Thyroid gland (tissue), 4 donors: ENCODE measurements around the gene CIDEC. TPM values are rescaled to one million over a fixed set of nuclear protein-coding genes. Genes with fewer than 3 reads are reported as not detected.
"Not testable (repeated sequence)": the region's sequence is repeated elsewhere in the genome, so short reads cannot be mapped to it uniquely, and the experiment has no call there.

Experiments used
- DNase-seq, 2 donors: peaks; one replicate each; pipeline ENCODE4 v3.0.0-alpha.2; 2019
- H3K27ac ChIP-seq, 3 donors: fragments of 200-600 bp; sonication (generic); 1 replicate in 2 of 3; 2 replicates in 1 of 3; pipeline ENCODE4 v1.5.1; 2016 to 2019; ENCODE audit warnings: mild to moderate bottlenecking in 1 of 3, moderate library complexity in 1 of 3
- H3K27me3 ChIP-seq: fragments of 200-600 bp; sonication (generic); one replicate; pipeline ENCODE4 v1.5.1; 2019
- H3K36me3 ChIP-seq, 2 donors: fragments of 200-600 bp; sonication (generic); one replicate each; pipeline ENCODE4 v1.5.1; 2016 to 2019
- H3K4me1 ChIP-seq, 2 donors: fragments of 200-600 bp; sonication (generic); one replicate each; pipeline ENCODE4 v1.5.1; 2017 to 2019
- H3K4me3 ChIP-seq, 3 donors: fragments of 200-600 bp; sonication (generic); replicated peaks in 1 of 3; 1 replicate in 2 of 3; 2 replicates in 1 of 3; pipeline ENCODE4 v1.5.1; 2016; ENCODE audit warnings: mild to moderate bottlenecking in 1 of 3
- H3K9me3 ChIP-seq: fragments of 200-600 bp; sonication (generic); one replicate; pipeline ENCODE4 v1.5.1; 2017
- POLR2A ChIP-seq, 2 donors: fragments of 450-650 bp; IDR thresholded peaks; one replicate each; pipeline ENCODE4 v1.6.1; 2017; ENCODE audit warnings: antibody characterized with exemption in 2 of 2, mild to moderate bottlenecking in 2 of 2, moderate library complexity in 1 of 2
- WGBS, 2 donors: methylation state at CpG; one replicate each; pipeline ENCODE4 v1.1.5; 2017; 5-methylcytosine and 5-hydroxymethylcytosine counted together
- intact Hi-C: fragments of 100-400 bp; cut with DNase I; formaldehyde crosslinking; loops from one replicate; pipeline ENCODE4 v1.15.1; 2023
- total RNA-seq, 4 donors: library from RNA; depleted of rRNA; stranded (reverse); fragments of >200 nt; gene quantifications; one replicate each; pipeline ENCODE4 v1.2.3, GENCODE V29; 2016
- TF ChIP-seq, protein P1 (sequence below), 6 experiments: fragments of 200-600 bp in 3 of 6; fragments of 450-650 bp in 3 of 6; sonication (generic) in 3 of 6; IDR thresholded peaks; one replicate each; pipeline ENCODE4 v1.5.1; 2016 to 2019; ENCODE audit warnings: antibody characterized with exemption in 6 of 6, mild to moderate bottlenecking in 2 of 6, inconsistent platforms in 1 of 6, moderate library complexity in 1 of 6

Gene CIDEC
- total RNA-seq, 4 donors from 2014 or later = 2.2 to 9.4 (median 3.0) TPM

DNA sequence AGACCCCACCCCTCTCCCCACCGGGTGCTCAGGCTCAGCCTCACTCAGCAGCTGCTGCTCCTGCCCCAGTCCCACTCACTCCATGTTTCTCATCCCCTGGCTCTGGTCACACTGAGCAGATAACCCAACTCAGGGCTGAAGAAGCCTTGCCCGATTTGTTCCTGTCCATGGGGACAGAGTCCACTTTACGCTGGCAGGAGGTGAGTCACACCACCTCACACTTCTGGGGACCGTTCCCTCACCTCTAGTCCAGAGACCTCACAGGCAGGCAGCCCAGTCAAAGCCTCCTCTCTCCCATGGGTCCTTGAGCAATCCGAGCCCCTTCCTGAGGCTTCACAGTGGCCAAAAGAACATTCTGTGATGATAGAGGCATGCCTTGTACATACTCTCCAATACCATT lies 1.4 kb downstream of the CIDEC start:
- intact Hi-C loops = no loop called here
- Histone ChIP-seq H3K27ac (no peak overlapping the region), H3K4me3 (no peak overlapping the region), H3K36me3 (no peaks in the 10 kb centered on the region), H3K4me1 (no peaks in the 10 kb centered on the region), H3K9me3 (no peaks in the 10 kb centered on the region), H3K27me3 (no peaks in the 10 kb centered on the region)
- WGBS, 2 donors = 69 to 76% methylated on average over 5 of the region's 5 CpGs
- no peak for DNase-seq
- TF ChIP-seq, protein P1, sequence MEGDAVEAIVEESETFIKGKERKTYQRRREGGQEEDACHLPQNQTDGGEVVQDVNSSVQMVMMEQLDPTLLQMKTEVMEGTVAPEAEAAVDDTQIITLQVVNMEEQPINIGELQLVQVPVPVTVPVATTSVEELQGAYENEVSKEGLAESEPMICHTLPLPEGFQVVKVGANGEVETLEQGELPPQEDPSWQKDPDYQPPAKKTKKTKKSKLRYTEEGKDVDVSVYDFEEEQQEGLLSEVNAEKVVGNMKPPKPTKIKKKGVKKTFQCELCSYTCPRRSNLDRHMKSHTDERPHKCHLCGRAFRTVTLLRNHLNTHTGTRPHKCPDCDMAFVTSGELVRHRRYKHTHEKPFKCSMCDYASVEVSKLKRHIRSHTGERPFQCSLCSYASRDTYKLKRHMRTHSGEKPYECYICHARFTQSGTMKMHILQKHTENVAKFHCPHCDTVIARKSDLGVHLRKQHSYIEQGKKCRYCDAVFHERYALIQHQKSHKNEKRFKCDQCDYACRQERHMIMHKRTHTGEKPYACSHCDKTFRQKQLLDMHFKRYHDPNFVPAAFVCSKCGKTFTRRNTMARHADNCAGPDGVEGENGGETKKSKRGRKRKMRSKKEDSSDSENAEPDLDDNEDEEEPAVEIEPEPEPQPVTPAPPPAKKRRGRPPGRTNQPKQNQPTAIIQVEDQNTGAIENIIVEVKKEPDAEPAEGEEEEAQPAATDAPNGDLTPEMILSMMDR (IDR thresholded peaks at IDR 0.05) = no peak
- no peak for TF ChIP-seq POLR2A (IDR thresholded peaks at IDR 0.05)

DNA sequence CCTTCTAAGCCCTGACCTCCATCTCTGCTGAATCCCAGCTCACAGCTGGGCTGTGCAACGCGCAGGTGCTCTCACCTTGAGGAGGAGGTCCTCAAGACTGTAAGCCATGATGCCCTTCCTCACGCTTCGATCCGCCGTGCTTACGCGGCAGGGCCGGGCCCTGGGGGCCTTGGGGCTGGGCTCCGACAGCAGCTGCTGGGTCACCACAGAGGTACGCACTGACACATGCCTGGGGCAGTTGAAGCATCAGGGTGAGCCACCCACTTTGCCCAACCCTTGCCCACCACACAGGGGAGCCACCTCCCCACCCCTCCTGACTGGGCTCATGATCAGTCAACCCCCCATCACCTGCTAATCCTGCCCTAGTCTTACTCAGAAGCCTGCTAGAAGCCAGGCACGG lies 3.1 kb downstream of the CIDEC start:
- intact Hi-C loops = no loop called here
- no peaks in the 10 kb centered on the region for H3K4me1 ChIP-seq
- no peaks in the 10 kb centered on the region for H3K36me3 ChIP-seq
- no peak for DNase-seq
- TF ChIP-seq, protein P1 (IDR thresholded peaks at IDR 0.05) = no peak
- TF ChIP-seq POLR2A (IDR thresholded peaks at IDR 0.05) = no peak
- H3K27me3 ChIP-seq = no peaks in the 10 kb centered on the region
- WGBS, 2 donors = 89 to 98% methylated on average over 8 to 12 of the region's 12 CpGs
- no peak overlapping the region for H3K4me3 ChIP-seq
- no peaks in the 10 kb centered on the region for H3K9me3 ChIP-seq
- H3K27ac ChIP-seq = no peak overlapping the region

- H3K4me3 ChIP-seq, DNase-seq, H3K4me1 ChIP-seq, intact Hi-C loops, H3K9me3 ChIP-seq, H3K27me3 ChIP-seq, H3K36me3 ChIP-seq, H3K27ac ChIP-seq: not testable (repeated sequence)
- 93 to 100% methylated on average over 3 to 4 of the region's 4 CpGs for WGBS, 2 donors
These were observed 3.8 kb downstream of the CIDEC start for GRCh38 chr3:9876255-9876654.

DNA sequence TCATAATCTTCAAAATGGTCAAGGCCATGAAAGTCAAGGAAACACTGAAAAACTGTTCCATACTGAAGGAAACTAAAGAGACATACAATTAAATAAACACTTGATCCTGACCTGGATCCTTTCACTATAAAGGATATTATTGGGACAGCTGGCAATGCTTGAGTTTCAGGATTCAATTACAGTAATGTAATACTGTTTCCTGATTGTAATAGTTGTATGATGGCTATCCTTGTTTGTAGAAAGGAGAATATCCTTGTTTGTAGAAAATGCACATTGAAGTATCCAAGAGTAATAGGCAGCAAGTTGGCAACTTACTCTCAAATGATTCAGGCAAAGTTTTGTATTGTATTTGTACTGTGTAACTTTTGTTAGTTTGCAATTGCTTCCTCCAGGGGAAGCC lies 4.6 kb downstream of the CIDEC start:
- Histone ChIP-seq H3K9me3 (no peaks in the 10 kb centered on the region), H3K27me3 (no peaks in the 10 kb centered on the region), H3K4me3 (no peak overlapping the region), H3K36me3 (no peaks in the 10 kb centered on the region), H3K4me1 (no peaks in the 10 kb centered on the region), H3K27ac (no peak overlapping the region)
- DNase-seq = no peak
- intact Hi-C loops = no loop called here
- TF ChIP-seq, protein P1 (IDR thresholded peaks at IDR 0.05) = no peak
- no peak for TF ChIP-seq POLR2A (IDR thresholded peaks at IDR 0.05)

DNA sequence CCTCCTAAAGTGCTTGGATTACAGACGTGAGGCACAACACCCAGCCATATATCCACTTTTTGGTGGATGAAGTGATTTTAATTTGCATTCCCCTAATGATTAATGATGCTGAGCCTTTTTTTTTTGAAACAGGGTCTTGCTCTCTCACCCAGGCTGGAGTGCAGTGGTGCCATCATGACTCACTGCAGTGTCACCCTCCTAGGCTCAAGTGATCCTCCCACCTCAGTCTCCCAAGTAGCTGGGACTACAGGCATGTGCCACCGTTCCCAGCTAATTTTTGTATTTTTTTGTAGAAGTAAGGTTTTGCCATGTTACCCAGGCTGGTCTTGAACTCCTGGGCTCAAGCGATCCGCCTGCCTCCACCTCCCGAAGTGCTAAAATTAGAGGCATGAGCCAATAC lies 8.0 kb downstream of the CIDEC start:
- WGBS, 2 donors = 96 to 98% methylated on average over 5 of the region's 5 CpGs
- H3K4me3 ChIP-seq, H3K9me3 ChIP-seq, H3K36me3 ChIP-seq, intact Hi-C loops, H3K4me1 ChIP-seq, H3K27ac ChIP-seq, H3K27me3 ChIP-seq, DNase-seq: not testable (repeated sequence)

- H3K36me3 ChIP-seq = no peaks in the 10 kb centered on the region
- H3K27ac ChIP-seq = no peak overlapping the region
- no peaks in the 10 kb centered on the region for H3K9me3 ChIP-seq
- H3K27me3 ChIP-seq = no peaks in the 10 kb centered on the region
- no peak for TF ChIP-seq POLR2A (IDR thresholded peaks at IDR 0.05)
- TF ChIP-seq, protein P1 (IDR thresholded peaks at IDR 0.05) = no peak
- intact Hi-C loops = no loop called here
- H3K4me1 ChIP-seq = no peaks in the 10 kb centered on the region
- no peak for DNase-seq
- WGBS, 2 donors = 94% methylated on average over 1 of the region's 1 CpG
- no peak overlapping the region for H3K4me3 ChIP-seq
These were observed 9.1 kb downstream of the CIDEC start for GRCh38 chr3:9870978-9871377.
